ENCODE results near the gene UNC5A. TPM values are rescaled to one million over a fixed set of nuclear protein-coding genes. Genes with fewer than 3 reads are reported as not detected.

UNC5A gene
- total RNA-seq, 1 experiment from 2014 or later: 0.07 TPM

GRCh38 chr5:176809544-176810080, 747 bp upstream of the UNC5A start:
- intact Hi-C loops (cut with micrococcal nuclease): loop anchor here (10.0 kb wide), 1 partner anchor 145 kb away; no protein-coding TSS in a partner anchor

GRCh38 chr5:176810687-176811501, 535 bp downstream of the UNC5A start:
- H3K4me2 ChIP-seq (ENCODE audit: low read length): peak overlapping the region; percentile 75
- no peaks in the 10 kb centered on the region for H3K36me3 ChIP-seq (ENCODE audit: low read depth, low read length)
- H3K4me1 ChIP-seq (ENCODE audit: insufficient read depth, low read length): peaks cover 10% of the 10 kb centered on the region; the same call in 1 of the 2 replicates
- H3K9me3 ChIP-seq (ENCODE audit: low read length): no peaks in the 10 kb centered on the region
- no peaks in the 10 kb centered on the region for H3F3A ChIP-seq (ENCODE audit: low read length, unreplicated experiment)
- peak; percentile 52 for TF ChIP-seq EZH2 (IDR thresholded peaks at IDR 0.05; ENCODE audit: low read length, unreplicated experiment)
- TF ChIP-seq CTCF (conservative IDR thresholded peaks at IDR 0.05; ENCODE audit: low read depth, low read length): no peak
- TF ChIP-seq EZH2phosphoT487 (IDR thresholded peaks at IDR 0.05; ENCODE audit: borderline replicate concordance, low read length): no peak
- intact Hi-C loops (cut with micrococcal nuclease): loop anchor here (10.0 kb wide), 1 partner anchor 146 kb away; no protein-coding TSS in a partner anchor
- H3K9me2 ChIP-seq (replicated peaks; ENCODE audit: low read length): no peaks in the 10 kb centered on the region
- peaks cover 36% of the 10 kb centered on the region for H3K27me3 ChIP-seq (ENCODE audit: low read length)
- DNase-seq (no peak), ATAC-seq (peak; percentile 45)
- peak overlapping the region; percentile 60; the same call in 1 of the 2 replicates for H2AFZ ChIP-seq (ENCODE audit: low read length)
- H3K9ac ChIP-seq (ENCODE audit: low read length): no peak overlapping the region
- H3K27ac ChIP-seq (ENCODE audit: low read length): no peak overlapping the region
- BruUV-seq (replicated peaks): no TSS peak
- CTCF ChIA-PET: no interaction called here
- H3K79me2 ChIP-seq (ENCODE audit: low read length): no peaks in the 10 kb centered on the region
- no peaks in the 10 kb centered on the region for H4K20me1 ChIP-seq (ENCODE audit: low read length)
- POLR2A ChIA-PET (ENCODE audit: unreplicated experiment): interaction anchor here (0.6 kb wide), 1 partner anchor 241 kb away, joined by 3 read pairs; no protein-coding TSS in a partner anchor
- peak overlapping the region; percentile 56 for H3K4me3 ChIP-seq (ENCODE audit: low read length)

More at GRCh38 chr5:176809544-176810080, 747 bp upstream of the UNC5A start:
- Histone ChIP-seq H2AFZ (ENCODE audit: low read length) (peak overlapping the region; percentile 59; the same call in 1 of the 2 replicates), H3F3A (ENCODE audit: low read length, unreplicated experiment) (no peaks in the 10 kb centered on the region), H3K9ac (ENCODE audit: low read length) (no peak overlapping the region), H4K20me1 (ENCODE audit: low read length) (no peaks in the 10 kb centered on the region), H3K9me3 (ENCODE audit: low read length) (no peaks in the 10 kb centered on the region), H3K4me1 (ENCODE audit: insufficient read depth, low read length) (peaks cover 10% of the 10 kb centered on the region; the same call in 1 of the 2 replicates), H3K4me3 (ENCODE audit: low read length) (peak overlapping the region; percentile 55; the same call in 1 of the 2 replicates), H3K79me2 (ENCODE audit: low read length) (no peaks in the 10 kb centered on the region), H3K27me3 (ENCODE audit: low read length) (peaks cover 43% of the 10 kb centered on the region), H3K4me2 (ENCODE audit: low read length) (peak overlapping the region; percentile 65), H3K9me2 (replicated peaks; ENCODE audit: low read length) (no peaks in the 10 kb centered on the region), H3K36me3 (ENCODE audit: low read depth, low read length) (no peaks in the 10 kb centered on the region), H3K27ac (ENCODE audit: low read length) (no peak overlapping the region)
- ChIA-PET CTCF (interaction anchor here (0.7 kb wide), 1 partner anchor 12 kb away, joined by 3 read pairs; no protein-coding TSS in a partner anchor), POLR2A (ENCODE audit: unreplicated experiment) (no interaction called here)
- TF ChIP-seq CTCF (conservative IDR thresholded peaks at IDR 0.05; ENCODE audit: low read depth, low read length): no peak
- peak; percentile 84 for TF ChIP-seq EZH2 (IDR thresholded peaks at IDR 0.05; ENCODE audit: low read length, unreplicated experiment)
- BruUV-seq (replicated peaks): no TSS peak
- ATAC-seq: no peak
- DNase-seq: no peak

Data from PC-3 (cell line).